A204.1 (cell line): Measurements from ENCODE around the gene MYO10.

ENCODE experiments used
- FAIRE-seq: peaks from 2 replicates; lab custom pipeline; 2012; peaks lifted over from hg19 to GRCh38; lab: Jason Lieb, UNC

The MYO10 gene

GRCh38 chr5:16916262-16916878 lies 19.7 kb downstream of the MYO10 start:
- no peak for FAIRE-seq

DNA sequence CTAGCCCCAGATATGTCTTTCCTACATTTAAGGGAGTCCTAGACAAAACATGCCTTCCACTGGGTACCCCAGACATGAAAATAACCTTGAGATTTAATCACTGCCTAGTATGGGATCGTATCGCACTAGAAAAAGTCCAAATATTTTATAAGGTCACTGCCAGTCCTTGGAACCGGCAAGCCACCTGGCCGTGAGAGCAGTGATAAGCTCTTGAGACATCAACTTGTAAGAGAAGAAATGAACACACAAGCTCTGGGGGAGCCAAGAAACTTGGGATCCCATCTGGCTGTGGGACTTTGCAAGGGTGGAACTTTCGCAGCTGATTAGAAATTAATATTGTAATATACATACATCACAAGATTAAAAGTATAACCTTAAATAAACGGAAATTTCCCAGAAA lies 21.5 kb downstream of the MYO10 start:
- FAIRE-seq = no peak

- no peak for FAIRE-seq
These were observed 22.0 kb downstream of the MYO10 start for GRCh38 chr5:16914108-16914435.

DNA sequence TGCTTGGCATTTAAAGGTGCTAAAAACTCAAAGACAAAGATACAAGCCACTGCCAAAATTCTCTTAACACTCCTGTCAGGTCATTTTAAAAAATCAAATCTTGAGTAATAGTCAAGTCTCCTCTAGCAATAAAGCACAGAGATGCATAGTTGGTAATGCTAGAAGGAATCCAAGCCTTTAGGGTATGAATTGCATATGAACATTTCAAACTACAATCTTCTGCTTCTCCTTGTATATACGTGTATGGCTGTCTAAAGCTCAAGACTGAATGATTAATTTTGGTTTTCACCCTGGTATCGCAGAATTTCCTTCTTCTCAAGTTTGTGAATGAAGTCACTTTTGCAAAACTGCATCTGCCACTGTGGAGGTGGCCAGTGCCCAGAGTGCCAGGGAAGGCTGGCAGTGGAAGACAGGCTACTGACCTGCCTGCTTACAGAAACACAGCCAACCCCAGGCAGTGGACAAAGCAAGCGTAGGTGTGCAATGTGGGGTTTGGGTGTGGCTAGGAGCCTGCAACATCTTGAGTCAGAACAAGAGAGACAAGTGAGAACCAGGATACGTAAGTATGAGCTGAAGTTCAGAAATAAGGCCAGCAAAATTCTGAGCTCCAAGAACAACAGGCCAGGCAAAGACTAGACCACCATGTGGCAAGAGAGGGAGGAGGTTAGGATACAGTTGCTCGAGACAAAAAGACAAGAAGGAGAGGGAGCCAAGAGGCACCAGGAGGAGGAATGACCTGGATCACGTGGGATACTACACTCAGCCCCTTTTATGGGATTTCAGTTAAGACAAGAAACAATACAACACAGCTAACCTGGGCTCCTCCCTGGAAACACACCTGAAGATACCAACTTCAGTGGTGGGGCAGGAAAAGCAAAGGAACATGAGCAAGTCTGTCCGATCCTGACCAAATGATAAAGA lies 22.6 kb downstream of the MYO10 start:
- FAIRE-seq = no peak

GRCh38 chr5:16912080-16912479 lies 24.0 kb downstream of the MYO10 start:
- FAIRE-seq = no peak

GRCh38 chr5:16909464-16909863 lies 26.6 kb downstream of the MYO10 start:
- FAIRE-seq = no peak

- no peak for FAIRE-seq
These were observed 28.8 kb downstream of the MYO10 start for GRCh38 chr5:16907270-16907669.

GRCh38 chr5:16906255-16906654 lies 29.8 kb downstream of the MYO10 start:
- FAIRE-seq = no peak

GRCh38 chr5:16903480-16904300 lies 32.4 kb downstream of the MYO10 start:
- no peak for FAIRE-seq

GRCh38 chr5:16902846-16903245 lies 33.2 kb downstream of the MYO10 start:
- FAIRE-seq = no peak

- FAIRE-seq = no peak
These were observed 35.0 kb downstream of the MYO10 start for GRCh38 chr5:16901021-16901644.

GRCh38 chr5:16899171-16899570 lies 36.9 kb downstream of the MYO10 start:
- FAIRE-seq = no peak

GRCh38 chr5:16897800-16898199 lies 38.3 kb downstream of the MYO10 start:
- no peak for FAIRE-seq

GRCh38 chr5:16897284-16897704 lies 38.8 kb downstream of the MYO10 start:
- FAIRE-seq = no peak

DNA sequence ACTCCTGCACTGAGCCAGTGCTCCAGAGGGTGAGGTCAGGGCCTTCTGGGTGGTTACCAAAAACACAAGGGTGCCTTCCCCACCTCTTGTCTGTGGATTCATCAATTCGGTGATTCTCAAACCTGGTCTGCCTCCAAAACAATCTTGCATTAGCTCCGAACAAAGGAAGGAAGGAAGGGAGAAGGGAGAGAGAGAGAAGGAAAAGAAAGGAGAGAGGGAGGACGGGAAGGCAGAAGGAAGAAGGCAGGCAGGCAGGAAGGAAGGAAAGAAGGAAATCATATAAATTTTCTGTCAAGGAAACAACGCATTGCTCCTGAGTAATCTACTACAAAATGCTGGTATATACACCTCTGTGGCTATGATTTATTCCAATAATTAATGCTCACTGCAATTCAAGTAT lies 39.3 kb downstream of the MYO10 start:
- no peak for FAIRE-seq

DNA sequence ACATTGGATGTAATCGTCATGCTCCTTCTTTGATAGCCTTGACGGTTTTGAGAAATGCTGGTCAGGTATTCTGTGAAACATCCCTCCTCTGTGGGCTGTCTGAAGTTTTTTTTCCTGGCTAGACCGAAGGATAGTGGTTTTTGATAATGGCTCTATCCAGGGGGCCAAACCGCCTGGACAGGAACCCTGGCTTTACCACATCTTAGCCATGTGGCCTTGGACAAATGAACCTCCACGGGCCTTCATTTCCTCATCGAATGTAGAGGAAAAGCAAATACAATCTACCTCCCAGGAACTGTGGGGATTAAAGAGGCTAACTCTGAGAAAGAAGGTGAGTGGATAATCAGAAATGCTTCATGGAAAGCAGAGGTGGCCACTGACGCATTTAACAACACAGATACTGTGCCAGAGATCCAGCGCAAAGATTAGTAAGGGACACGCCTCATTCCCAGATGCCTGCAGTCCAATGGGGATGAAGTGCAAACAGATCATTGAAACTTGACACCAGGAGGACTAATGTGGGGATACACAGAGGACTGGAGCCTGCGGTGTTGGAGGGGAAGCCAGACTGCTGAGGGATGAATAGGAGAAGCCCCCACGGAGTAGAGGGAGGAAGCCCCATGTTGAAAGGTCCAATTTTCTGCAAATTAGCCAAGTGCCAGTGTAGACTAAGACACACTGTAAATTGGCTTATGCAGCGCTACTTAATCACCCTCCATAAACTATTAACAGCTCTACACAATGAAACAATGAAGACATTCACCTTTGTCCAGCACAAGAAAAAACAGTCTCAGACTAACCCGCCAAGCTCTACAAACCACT lies 41.6 kb downstream of the MYO10 start:
- FAIRE-seq = no peak

DNA sequence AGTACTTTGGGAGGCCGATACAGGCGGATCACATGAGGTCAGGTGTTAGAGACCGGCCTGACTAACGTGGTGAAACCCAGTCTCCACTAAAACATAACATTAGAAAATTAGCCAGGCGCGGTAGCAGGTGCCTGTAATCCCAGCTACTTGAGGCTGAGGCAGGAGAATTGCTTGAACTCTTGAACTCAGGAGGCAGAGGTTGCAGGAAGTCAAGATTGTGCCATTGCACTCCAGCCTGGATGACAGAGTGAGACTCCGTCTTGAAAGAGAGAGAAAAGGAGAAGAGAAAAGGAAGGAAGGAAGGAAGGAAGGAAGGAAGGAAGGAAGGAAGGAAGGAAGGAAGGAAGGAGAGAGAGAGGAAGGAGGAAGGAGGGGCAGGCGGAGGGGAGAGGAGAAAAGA lies 45.1 kb downstream of the MYO10 start:
- no peak for FAIRE-seq

GRCh38 chr5:16889972-16890519 lies 46.0 kb downstream of the MYO10 start:
- no peak for FAIRE-seq

GRCh38 chr5:16889203-16889971 lies 46.7 kb downstream of the MYO10 start:
- no peak for FAIRE-seq

DNA sequence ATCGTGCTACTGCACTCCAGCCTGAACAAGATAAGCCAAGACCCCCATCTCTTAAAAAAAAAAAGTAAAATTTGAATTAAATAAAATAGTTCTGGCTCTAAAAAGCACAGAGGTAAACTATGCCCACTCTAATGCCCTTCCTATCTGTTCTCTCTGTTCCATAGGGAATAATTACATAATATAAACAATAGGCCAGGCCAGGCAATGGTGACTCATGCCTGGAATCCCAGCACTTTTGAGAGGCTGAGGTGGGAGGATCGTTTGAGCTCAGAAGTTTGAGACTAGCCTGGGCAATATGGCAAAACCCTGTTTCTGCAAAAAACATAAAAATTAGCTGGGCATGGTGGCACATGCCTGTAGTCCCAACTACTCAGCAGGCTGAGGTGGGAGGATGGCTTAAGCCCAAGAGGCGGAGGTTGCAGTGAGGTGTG lies 47.4 kb downstream of the MYO10 start:
- no peak for FAIRE-seq
